Measurements from ENCODE around the gene JCAD.
"Not testable (repeated sequence)": the region's sequence is repeated elsewhere in the genome, so short reads cannot be mapped to it uniquely, and the experiment has no call there.

The JCAD gene

GRCh38 chr10:30026578-30026977, 32.8 kb downstream of the JCAD start:
- in situ Hi-C loops (cut with MboI; ENCODE audit: low sequenced_read_pairs), result no loop called here

GRCh38 chr10:30026080-30026479, 33.3 kb downstream of the JCAD start:
- in situ Hi-C loops (cut with MboI; ENCODE audit: low sequenced_read_pairs), result no loop called here

- in situ Hi-C loops (cut with MboI; ENCODE audit: low sequenced_read_pairs), result not testable (repeated sequence)
Observed at GRCh38 chr10:30025428-30025827, 34.0 kb downstream of the JCAD start.

DNA sequence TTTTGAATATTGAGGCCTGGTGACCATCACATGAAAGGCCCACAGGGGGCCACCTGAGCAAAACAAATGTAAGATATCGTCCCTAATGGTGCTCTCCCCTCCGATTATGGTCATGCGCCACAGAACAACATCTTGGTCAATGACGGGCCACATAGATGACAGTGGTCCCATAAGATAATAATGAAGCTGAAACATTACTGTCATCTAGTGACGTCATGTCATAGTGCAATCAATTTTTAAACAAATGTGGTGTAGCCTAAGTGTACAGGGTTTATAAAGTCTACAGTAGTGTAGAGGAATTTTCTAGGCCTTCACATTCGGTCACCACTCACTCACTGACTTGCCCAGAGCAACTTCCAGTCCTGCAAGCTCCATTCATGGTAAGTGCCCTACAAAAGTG, 36.8 kb downstream of the JCAD start:
- in situ Hi-C loops (cut with MboI; ENCODE audit: low sequenced_read_pairs), result no loop called here

DNA sequence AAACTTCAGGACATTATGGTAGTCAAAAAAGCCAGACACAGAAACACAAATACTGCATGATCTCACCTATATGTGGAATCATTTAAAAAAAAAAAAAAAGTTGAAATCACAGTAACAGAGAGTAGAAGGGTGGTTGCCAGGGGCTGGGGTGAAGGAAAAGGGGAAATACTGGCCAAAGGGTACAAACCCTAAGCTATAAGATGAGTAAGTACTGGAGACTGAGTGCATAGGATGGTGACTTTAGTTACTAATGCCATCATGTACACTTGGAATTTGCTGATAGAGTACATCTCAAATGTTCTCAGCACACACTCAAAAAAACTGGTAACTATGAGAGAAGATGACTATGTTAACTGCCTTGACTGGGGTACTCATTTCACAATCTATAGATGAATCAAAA, 39.9 kb downstream of the JCAD start:
- in situ Hi-C loops (cut with MboI; ENCODE audit: low sequenced_read_pairs), result no loop called here

DNA sequence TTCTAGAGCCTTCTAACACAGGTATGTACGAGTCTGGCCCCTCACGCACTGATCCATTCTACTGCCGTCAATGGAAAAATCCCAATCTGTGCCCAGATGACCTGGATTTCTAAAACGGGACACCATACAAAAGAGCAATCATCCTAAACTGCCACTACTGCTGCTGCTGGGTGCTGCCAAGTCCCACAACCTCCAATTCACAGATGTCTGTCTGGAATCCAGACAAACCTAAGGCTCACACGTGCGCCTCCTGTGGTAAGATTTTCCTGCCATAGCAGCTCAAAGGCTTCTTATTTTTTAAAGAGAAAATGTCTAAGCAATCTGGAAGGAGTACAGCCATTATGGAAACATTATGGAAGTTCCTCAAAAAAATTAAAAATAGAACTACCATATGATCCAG, 40.9 kb downstream of the JCAD start:
- in situ Hi-C loops (cut with MboI; ENCODE audit: low sequenced_read_pairs), result no loop called here

- in situ Hi-C loops (cut with MboI; ENCODE audit: low sequenced_read_pairs), result no loop called here
Observed at GRCh38 chr10:30017966-30018365, 41.4 kb downstream of the JCAD start.

- in situ Hi-C loops (cut with MboI; ENCODE audit: low sequenced_read_pairs), result no loop called here
Observed at GRCh38 chr10:30017556-30017955, 41.8 kb downstream of the JCAD start.

GRCh38 chr10:30014511-30014910, 44.9 kb downstream of the JCAD start:
- in situ Hi-C loops (cut with MboI; ENCODE audit: low sequenced_read_pairs), result no loop called here

GRCh38 chr10:30013757-30014156, 45.6 kb downstream of the JCAD start:
- in situ Hi-C loops (cut with MboI; ENCODE audit: low sequenced_read_pairs), result no loop called here

- in situ Hi-C loops (cut with MboI; ENCODE audit: low sequenced_read_pairs), result no loop called here
Observed at GRCh38 chr10:30011956-30012647, 47.3 kb downstream of the JCAD start.

DNA sequence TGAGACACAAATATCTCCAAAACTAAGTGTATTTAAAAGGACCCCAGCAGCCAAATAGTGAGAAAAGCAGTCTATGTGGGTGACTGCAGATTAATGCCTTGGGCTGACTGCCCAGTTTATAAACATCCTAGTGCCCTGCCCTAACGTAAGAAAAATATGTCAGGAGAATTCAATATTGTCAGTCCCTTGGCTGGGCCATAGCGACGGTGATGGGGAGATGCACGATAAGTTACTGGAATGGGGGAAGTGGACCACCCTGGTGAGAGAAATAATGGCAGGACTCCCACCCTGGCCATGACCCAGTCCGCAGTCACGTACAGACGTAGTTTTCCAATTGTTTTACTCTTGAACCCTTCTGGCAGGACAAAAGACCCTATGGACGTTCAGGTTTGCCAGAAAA, 48.0 kb downstream of the JCAD start:
- in situ Hi-C loops (cut with MboI; ENCODE audit: low sequenced_read_pairs), result no loop called here

- in situ Hi-C loops (cut with MboI; ENCODE audit: low sequenced_read_pairs), result no loop called here
Observed at GRCh38 chr10:30007406-30007805, 52.0 kb downstream of the JCAD start.

DNA sequence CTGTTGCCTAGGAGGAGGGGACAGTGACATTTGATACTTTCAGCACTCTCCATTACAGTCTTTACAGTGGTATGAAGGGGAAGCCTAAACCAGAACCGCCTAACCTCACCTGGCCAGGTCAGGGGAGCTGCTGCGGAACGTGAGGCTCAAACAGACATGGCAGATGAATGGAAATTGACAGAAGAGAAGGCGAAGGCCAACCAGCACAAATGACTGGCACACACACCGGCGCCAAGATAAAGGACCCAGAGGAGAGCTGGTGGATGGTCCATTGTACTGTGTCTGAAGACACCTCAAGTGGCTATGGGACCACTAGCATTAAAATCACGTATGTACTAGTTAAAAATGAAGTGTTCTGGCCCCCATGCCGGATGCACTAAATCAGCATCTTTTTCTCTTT, 53.0 kb downstream of the JCAD start:
- in situ Hi-C loops (cut with MboI; ENCODE audit: low sequenced_read_pairs), result no loop called here

GRCh38 chr10:30005116-30005515, 54.3 kb downstream of the JCAD start:
- in situ Hi-C loops (cut with MboI; ENCODE audit: low sequenced_read_pairs), result not testable (repeated sequence)

- in situ Hi-C loops (cut with MboI; ENCODE audit: low sequenced_read_pairs), result no loop called here
Observed at GRCh38 chr10:30002426-30003266, 56.7 kb downstream of the JCAD start.

DNA sequence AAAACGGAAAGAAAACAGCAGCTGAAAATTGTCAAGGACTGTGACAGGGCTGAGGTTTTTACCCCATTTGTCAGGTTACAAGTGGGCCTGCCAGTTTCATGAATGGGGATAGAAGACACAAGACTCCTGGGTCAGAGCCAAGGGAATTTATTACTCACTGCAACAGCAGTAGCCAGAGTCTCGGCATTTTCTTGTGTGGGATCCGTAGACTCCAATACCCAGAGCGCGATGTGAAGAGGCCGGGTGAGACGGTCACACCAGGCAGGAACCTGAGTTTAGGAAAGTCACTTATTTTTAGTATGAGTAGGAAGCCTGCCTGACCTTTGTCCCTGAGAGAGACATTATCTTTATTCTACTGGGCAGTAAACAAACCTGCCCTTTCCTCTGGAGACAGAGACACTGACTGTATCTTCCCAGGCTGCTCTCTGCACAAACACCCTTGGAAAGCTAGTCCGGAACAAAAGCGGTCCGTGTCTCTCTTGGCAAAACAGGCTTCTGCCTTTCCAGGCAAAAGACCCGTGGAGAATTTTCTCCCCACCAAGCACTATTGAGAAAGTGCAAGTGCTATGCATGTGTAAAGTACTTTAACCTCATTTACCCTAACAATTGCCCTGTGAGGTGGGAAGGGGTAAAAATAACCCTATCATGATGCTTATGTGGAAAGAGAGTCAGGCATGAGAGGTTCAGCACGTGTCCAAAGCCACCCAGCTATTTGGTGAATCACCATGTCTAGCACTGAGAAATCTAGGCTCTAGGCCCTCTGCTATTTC, 58.4 kb downstream of the JCAD start:
- in situ Hi-C loops (cut with MboI; ENCODE audit: low sequenced_read_pairs), result no loop called here

- in situ Hi-C loops (cut with MboI; ENCODE audit: low sequenced_read_pairs), result no loop called here
Observed at GRCh38 chr10:29998142-29998808, 61.1 kb downstream of the JCAD start.

DNA sequence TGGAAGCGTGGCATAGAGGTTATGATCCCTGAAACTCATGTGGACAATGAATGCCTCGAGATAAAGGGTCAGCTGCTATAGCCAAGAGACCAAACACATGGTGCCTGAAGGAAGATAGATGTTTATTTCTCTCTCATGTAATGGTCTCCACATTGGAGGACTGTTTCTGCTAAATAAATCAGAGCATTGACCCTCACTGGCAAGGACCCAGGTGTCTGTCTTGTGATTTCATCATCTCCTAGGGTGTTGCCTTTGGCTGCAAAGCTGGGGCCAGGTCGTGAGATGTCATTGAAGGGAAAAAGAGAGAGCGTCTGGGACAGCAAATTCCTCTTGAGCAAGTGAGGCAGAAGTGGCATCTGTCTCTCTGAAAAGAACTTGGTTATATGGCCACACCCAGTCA, 64.6 kb downstream of the JCAD start:
- in situ Hi-C loops (cut with MboI; ENCODE audit: low sequenced_read_pairs), result no loop called here

- in situ Hi-C loops (cut with MboI; ENCODE audit: low sequenced_read_pairs), result no loop called here
Observed at GRCh38 chr10:29993319-29993915, 66.0 kb downstream of the JCAD start.

GRCh38 chr10:29992914-29993313, 66.5 kb downstream of the JCAD start:
- in situ Hi-C loops (cut with MboI; ENCODE audit: low sequenced_read_pairs), result no loop called here
